HFF-Myc (cell line): ENCODE data around the gene PPIP5K2.

Experiments used
- DNase-seq: peaks from one replicate; pipeline ENCODE4 v3.0.0-alpha.2; 2011; ENCODE audit warnings: low read depth; ENCODE audit errors: extremely low read depth
- H3K4me3 ChIP-seq: replicated peaks from 2 replicates; pipeline ENCODE4 v1.5.1; 2011; ENCODE audit warnings: low read depth, mild to moderate bottlenecking, control low read depth, low read length
- CTCF ChIP-seq: IDR thresholded peaks from 2 replicates; pipeline ENCODE4 v1.5.1; 2012; ENCODE audit warnings: mild to moderate bottlenecking, low read depth, low read length, control low read depth; ENCODE audit errors: missing control alignments

PPIP5K2 gene

GRCh38 chr5:103109277-103109676 lies 10.8 kb upstream of the PPIP5K2 start:
- no peak for TF ChIP-seq CTCF
- DNase-seq, result no peak

GRCh38 chr5:103110403-103110802 lies 9.7 kb upstream of the PPIP5K2 start:
- no peak overlapping the region for H3K4me3 ChIP-seq
- no peak for DNase-seq
- no peak for TF ChIP-seq CTCF

More at GRCh38 chr5:103109277-103109676, 10.8 kb upstream of the PPIP5K2 start:
- H3K4me3 ChIP-seq, result no peak overlapping the region

GRCh38 chr5:103111468-103111867 lies 8.6 kb upstream of the PPIP5K2 start:
- DNase-seq, result no peak
- H3K4me3 ChIP-seq, result no peak overlapping the region
- no peak for TF ChIP-seq CTCF

GRCh38 chr5:103112910-103113309 lies 7.2 kb upstream of the PPIP5K2 start:
- DNase-seq, result no peak
- TF ChIP-seq CTCF, result no peak

GRCh38 chr5:103114440-103114839 lies 5.7 kb upstream of the PPIP5K2 start:
- no peak for TF ChIP-seq CTCF
- no peak overlapping the region for H3K4me3 ChIP-seq
- no peak for DNase-seq

More at GRCh38 chr5:103112910-103113309, 7.2 kb upstream of the PPIP5K2 start:
- H3K4me3 ChIP-seq, result no peak overlapping the region

GRCh38 chr5:103117471-103117991 lies 2.6 kb upstream of the PPIP5K2 start:
- no peak overlapping the region for H3K4me3 ChIP-seq
- no peak for DNase-seq
- no peak for TF ChIP-seq CTCF
